GM19328 (cell line): ENCODE data around the gene SOX12.

Experiments used
- ATAC-seq: cut with Tn5 transposase; IDR thresholded peaks from one replicate; pipeline ENCODE4 v1.9.1; 2021; ENCODE audit warnings: mild to moderate bottlenecking, moderate library complexity; ENCODE audit not compliant: unreplicated experiment

The SOX12 gene

GRCh38 chr20:301886-302848 lies 23.2 kb upstream of the SOX12 start:
- no peak for ATAC-seq

- no peak for ATAC-seq
Measured at GRCh38 chr20:305745-306144, 19.6 kb upstream of the SOX12 start.

- ATAC-seq, result no peak
Measured at GRCh38 chr20:308427-309038, 16.8 kb upstream of the SOX12 start.

- ATAC-seq, result no peak
Measured at GRCh38 chr20:309306-309840, 16.0 kb upstream of the SOX12 start.

- ATAC-seq, result peak; percentile 89
Measured at GRCh38 chr20:309841-310644, 15.3 kb upstream of the SOX12 start.

- no peak for ATAC-seq
Measured at GRCh38 chr20:310645-311044, 14.7 kb upstream of the SOX12 start.

GRCh38 chr20:311609-312008 lies 13.7 kb upstream of the SOX12 start:
- no peak for ATAC-seq

- no peak for ATAC-seq
Measured at GRCh38 chr20:312067-312466, 13.3 kb upstream of the SOX12 start.

GRCh38 chr20:312866-313265 lies 12.5 kb upstream of the SOX12 start:
- no peak for ATAC-seq

- ATAC-seq, result no peak
Measured at GRCh38 chr20:313402-313801, 11.9 kb upstream of the SOX12 start.

GRCh38 chr20:313948-314347 lies 11.4 kb upstream of the SOX12 start:
- ATAC-seq, result no peak

- no peak for ATAC-seq
Measured at GRCh38 chr20:316316-317068, 8.9 kb upstream of the SOX12 start.

GRCh38 chr20:324177-325044 lies 941 bp upstream of the SOX12 start:
- peak; percentile 47 for ATAC-seq

GRCh38 chr20:325889-326644 lies 715 bp downstream of the SOX12 start:
- no peak for ATAC-seq

GRCh38 chr20:326645-327185 lies 1.4 kb downstream of the SOX12 start:
- ATAC-seq, result no peak

GRCh38 chr20:327186-328026 lies 2.1 kb downstream of the SOX12 start:
- ATAC-seq, result no peak
